ENCODE data around the gene PPM1E.

The PPM1E gene

DNA sequence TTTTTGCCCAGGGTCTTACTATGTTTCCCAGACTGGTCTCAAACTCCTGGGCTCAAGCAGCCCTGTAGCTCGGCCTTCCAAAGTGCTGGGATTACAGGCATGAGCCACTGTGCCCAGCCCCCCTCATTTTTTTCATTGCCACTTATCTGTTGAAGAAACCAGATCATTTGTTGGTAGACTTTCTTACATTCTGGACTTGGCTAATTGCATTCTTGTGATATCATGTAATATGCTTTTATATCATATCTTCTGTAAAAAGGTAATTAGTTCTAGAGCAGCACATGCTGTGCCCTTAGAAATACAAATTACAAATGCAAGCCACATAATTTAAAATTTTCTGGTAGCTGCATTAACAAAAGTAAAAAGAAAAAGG is 53.9 kb downstream of the PPM1E start:
- TF ChIP-seq CTCF (IDR thresholded peaks at IDR 0.05; ENCODE audit: low read depth, low read length) = no peak
- no peak overlapping the region for H3K4me3 ChIP-seq (replicated peaks in 1 of 2; ENCODE audit: low read depth in 2 of 2, low read length in 2 of 2)
- no peak for DNase-seq (ENCODE audit: low read depth in 2 of 2)

GRCh38 chr17:58811290-58811689 is 55.6 kb downstream of the PPM1E start:
- DNase-seq (ENCODE audit: low read depth in 2 of 2) = no peak
- H3K4me3 ChIP-seq (replicated peaks in 1 of 2; ENCODE audit: low read depth in 2 of 2, low read length in 2 of 2) = no peak overlapping the region
- TF ChIP-seq CTCF (IDR thresholded peaks at IDR 0.05; ENCODE audit: low read depth, low read length) = no peak

GRCh38 chr17:58813712-58814111 is 58.1 kb downstream of the PPM1E start:
- DNase-seq (ENCODE audit: low read depth in 2 of 2) = peak in 1 of 2 donors; percentile 2
- TF ChIP-seq CTCF (IDR thresholded peaks at IDR 0.05; ENCODE audit: low read depth, low read length) = no peak
- H3K4me3 ChIP-seq (replicated peaks in 1 of 2; ENCODE audit: low read depth in 2 of 2, low read length in 2 of 2) = no peak overlapping the region

DNA sequence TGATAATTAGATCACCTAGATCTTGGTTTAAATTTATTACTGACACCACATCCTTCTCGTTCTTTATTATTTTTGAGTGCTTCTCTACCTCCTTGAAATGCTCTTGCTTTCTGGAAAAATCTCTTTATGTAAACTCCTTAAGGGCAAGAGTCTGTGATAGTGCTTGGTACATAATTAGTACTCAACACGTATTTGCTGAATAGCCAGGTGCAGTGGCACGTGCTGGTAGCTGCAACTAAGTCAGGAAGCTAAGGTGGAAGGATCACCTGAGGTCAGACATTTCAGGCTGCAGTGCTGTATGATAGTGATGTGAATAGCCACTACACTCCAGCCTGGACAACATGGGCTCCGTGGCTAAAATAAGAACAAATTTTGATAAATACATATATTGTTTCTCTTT is 63.0 kb downstream of the PPM1E start:
- no peak overlapping the region for H3K4me3 ChIP-seq (replicated peaks in 1 of 2; ENCODE audit: low read depth in 2 of 2, low read length in 2 of 2)
- DNase-seq (ENCODE audit: low read depth in 2 of 2) = no peak
- no peak for TF ChIP-seq CTCF (IDR thresholded peaks at IDR 0.05; ENCODE audit: low read depth, low read length)

DNA sequence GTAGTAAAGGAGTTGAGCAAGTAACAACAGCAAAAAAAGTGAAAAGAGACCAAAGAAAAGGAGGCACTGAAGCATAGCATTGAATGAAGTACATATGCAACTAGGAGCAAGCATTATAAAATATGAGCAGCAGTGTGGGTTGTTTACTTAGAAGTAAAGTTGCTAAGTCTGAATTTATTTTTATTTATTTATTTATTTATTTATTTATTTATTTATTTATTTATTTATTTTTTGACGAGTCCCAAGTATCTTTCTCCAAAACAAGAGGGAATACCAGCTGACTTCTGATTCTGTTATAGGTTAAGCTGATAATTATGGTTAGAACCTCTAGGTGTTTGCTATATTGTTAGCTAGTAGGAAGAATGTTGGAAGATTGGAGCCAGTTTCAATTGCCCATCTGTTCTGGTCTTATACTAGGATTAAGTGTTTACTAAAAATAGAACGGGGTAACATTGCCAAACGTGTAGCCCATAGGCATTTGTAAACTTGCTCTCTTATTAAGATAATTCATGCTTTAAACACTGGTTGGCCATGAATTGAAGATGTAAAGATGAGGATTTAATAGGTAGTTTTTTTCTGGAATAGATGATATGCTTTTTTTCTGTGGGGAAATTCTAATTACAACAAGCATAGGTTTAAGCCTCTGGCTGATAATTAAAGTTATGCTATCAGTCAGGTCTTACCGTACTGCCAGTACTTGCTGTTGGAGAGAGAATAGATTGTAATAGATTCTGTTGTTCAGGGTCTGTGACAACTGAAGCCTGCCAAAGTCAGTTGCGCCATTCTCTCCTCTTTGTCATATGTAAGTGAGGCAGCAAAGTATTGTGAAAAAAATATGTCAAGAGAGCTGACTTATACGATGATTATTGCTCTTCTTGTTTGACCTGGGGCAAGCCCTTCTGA is 66.7 kb downstream of the PPM1E start:
- no peak overlapping the region for H3K4me3 ChIP-seq (replicated peaks in 1 of 2; ENCODE audit: low read depth in 2 of 2, low read length in 2 of 2)
- TF ChIP-seq CTCF (IDR thresholded peaks at IDR 0.05; ENCODE audit: low read depth, low read length) = no peak
- DNase-seq (ENCODE audit: low read depth in 2 of 2) = peak in 1 of 2 donors; percentile 13

GRCh38 chr17:58823051-58823525 is 67.4 kb downstream of the PPM1E start:
- H3K4me3 ChIP-seq (replicated peaks in 1 of 2; ENCODE audit: low read depth in 2 of 2, low read length in 2 of 2) = no peak overlapping the region
- no peak for TF ChIP-seq CTCF (IDR thresholded peaks at IDR 0.05; ENCODE audit: low read depth, low read length)
- no peak for DNase-seq (ENCODE audit: low read depth in 2 of 2)
